ENCODE data around the gene CDK5RAP3. TPM values are rescaled to one million over a fixed set of nuclear protein-coding genes. Genes with fewer than 3 reads are reported as not detected.
A peak's percentile ranks its signal among the peaks of the same experiment; 100 is the strongest.

CDK5RAP3 gene
- total and polyA plus RNA-seq, 2 experiments from 2014 or later: 92.6 to 106 TPM

- TF ChIP-seq ZNF331 (CRISPR knock-in tag; IDR thresholded peaks at IDR 0.05; ENCODE audit: low read depth): no peak
- no peak for TF ChIP-seq POLR2AphosphoS5 (IDR thresholded peaks at IDR 0.05; ENCODE audit: low read depth)
- no peak for TF ChIP-seq CTCF (conservative IDR thresholded peaks at IDR 0.05; ENCODE audit: low read depth in 2 of 2)
- ATAC-seq (no peak), DNase-seq (ENCODE audit: low spot score) (no peak)
- Histone ChIP-seq H3K4me3 (no peak overlapping the region), H3K4me1 (ENCODE audit: insufficient read depth) (peaks cover 26% of the 10 kb centered on the region), H3F3A (replicated peaks; ENCODE audit: low read depth) (0 out of 2 replicates have a peak, but pooled peaks cover 4% of the 10 kb centered on the region), H3K27ac (ENCODE audit: low read depth) (no peak overlapping the region), H3K27me3 (ENCODE audit: insufficient read depth) (no peaks in the 10 kb centered on the region), H3K9me2 (ENCODE audit: insufficient read depth) (no peaks in the 10 kb centered on the region), H3K79me2 (replicated peaks; ENCODE audit: insufficient read depth) (no peaks in the 10 kb centered on the region), H2AFZ (no peak overlapping the region), H4K20me1 (replicated peaks; ENCODE audit: insufficient read depth) (no peaks in the 10 kb centered on the region), H3K4me2 (no peak overlapping the region), H3K36me3 (ENCODE audit: insufficient read depth) (no peaks in the 10 kb centered on the region)
- Mint-ChIP-seq H3K27me3 (ENCODE audit: insufficient read depth, low read depth, poor library complexity) (peaks cover 24% of the 10 kb centered on the region), H3K4me3 (no peak overlapping the region), H3K27ac (no peak overlapping the region; the same call in 1 of the 2 replicates), H3K9me3 (no peaks in the 10 kb centered on the region), H3K4me1 (peaks cover 46% of the 10 kb centered on the region), H3K36me3 (ENCODE audit: low read depth) (peaks cover 13% of the 10 kb centered on the region)
Observed at GRCh38 chr17:47986520-47986919, 15.6 kb downstream of the CDK5RAP3 start.

- H3K36me3 Mint-ChIP-seq (ENCODE audit: low read depth): peaks cover 11% of the 10 kb centered on the region; the same call in 2 of the 3 replicates
Observed at GRCh38 chr17:47987240-47987835, 16.4 kb downstream of the CDK5RAP3 start.

More at GRCh38 chr17:47987240-47987835, 16.4 kb downstream of the CDK5RAP3 start:
- Histone ChIP-seq H3K4me3 (peak overlapping the region; percentile 0; the same call in 1 of the 2 replicates), H3K27ac (ENCODE audit: low read depth) (no peak overlapping the region), H3F3A (replicated peaks; ENCODE audit: low read depth) (0 out of 2 replicates have a peak, but pooled peaks cover 4% of the 10 kb centered on the region), H2AFZ (0 out of 2 replicates have a peak overlapping the region, but pooled peaks have one; percentile 16), H3K4me1 (ENCODE audit: insufficient read depth) (peaks cover 34% of the 10 kb centered on the region), H3K4me2 (peak overlapping the region; percentile 45), H3K9me2 (ENCODE audit: insufficient read depth) (no peaks in the 10 kb centered on the region), H3K36me3 (ENCODE audit: insufficient read depth) (no peaks in the 10 kb centered on the region), H3K27me3 (ENCODE audit: insufficient read depth) (no peaks in the 10 kb centered on the region), H4K20me1 (replicated peaks; ENCODE audit: insufficient read depth) (no peaks in the 10 kb centered on the region), H3K79me2 (replicated peaks; ENCODE audit: insufficient read depth) (no peaks in the 10 kb centered on the region)
- Mint-ChIP-seq H3K9me3 (no peaks in the 10 kb centered on the region), H3K4me1 (peaks cover 54% of the 10 kb centered on the region), H3K4me3 (no peak overlapping the region), H3K27me3 (ENCODE audit: insufficient read depth, low read depth, poor library complexity) (peaks cover 27% of the 10 kb centered on the region), H3K27ac (no peak overlapping the region)
- TF ChIP-seq ZNF462 (CRISPR knock-in tag; IDR thresholded peaks at IDR 0.05) (no peak), CTCF (conservative IDR thresholded peaks at IDR 0.05; ENCODE audit: low read depth in 2 of 2) (0 out of 4 replicates have a peak, but pooled peaks of 1 of the 2 experiments have one; percentile 2)
- DNase-seq (ENCODE audit: low spot score) (peak; percentile 53), ATAC-seq (peak; percentile 46)
